Caco-2 (cell line): ENCODE measurements around the gene PIKFYVE. TPM values are rescaled to one million over a fixed set of nuclear protein-coding genes. Genes with fewer than 3 reads are reported as not detected.

Experiments used
- BruUV-seq: library from RNA; stranded (reverse); fragments of 400-500 nt; replicated peaks from 2 replicates; lab custom pipeline; 2021; lab: Mats Ljungman, UMichigan
- CTCF ChIA-PET: fragments of 300-600 bp; sonication (Branson Sonifier 250); formaldehyde crosslinking; loops from one replicate; lab custom pipeline; 2022; ENCODE audit warnings: antibody characterized with exemption; lab: Charles Lee
- POLR2A ChIA-PET: fragments of 300-600 bp; sonication (Branson Sonifier 250); formaldehyde crosslinking; loops from one replicate; lab custom pipeline; 2022; ENCODE audit warnings: antibody characterized with exemption; lab: Charles Lee
- DNase-seq, 2 experiments: peaks; one replicate each; pipeline versions ENCODE4 v3.0.0 to v3.0.0-alpha.2; 2020 to 2022
- H3K27me3 ChIP-seq: replicated peaks from 2 replicates; pipeline ENCODE4 v1.6.0; 2011; ENCODE audit warnings: low read length; ENCODE audit not compliant: control insufficient read depth, insufficient read depth
- H3K36me3 ChIP-seq: 2 replicates; pipeline ENCODE4 v1.5.1; 2011; ENCODE audit warnings: low read length; ENCODE audit not compliant: control insufficient read depth, insufficient read depth
- H3K4me1 ChIP-seq: fragments of 250-450 bp; sonication (Bioruptor Pico); 2 replicates; pipeline ENCODE4 v1.5.1; 2020; ENCODE audit warnings: mild to moderate bottlenecking
- H3K4me3 ChIP-seq: 2 replicates; pipeline ENCODE4 v1.5.1; 2011; ENCODE audit warnings: low read depth, mild to moderate bottlenecking, control low read depth, low read length
- H3K9me3 ChIP-seq: fragments of 250-450 bp; sonication (Bioruptor Pico); 2 replicates; pipeline ENCODE4 v1.5.1; 2020; ENCODE audit warnings: mild to moderate bottlenecking, moderate library complexity
- H3K27ac Mint-ChIP-seq: one replicate; pipeline ENCODE4 v1.8.0; 2022; ENCODE audit warnings: mixed read lengths; ENCODE audit not compliant: unreplicated experiment
- H3K27me3 Mint-ChIP-seq: one replicate; pipeline ENCODE4 v1.8.0; 2022; ENCODE audit warnings: mixed read lengths; ENCODE audit not compliant: insufficient read depth, unreplicated experiment
- H3K36me3 Mint-ChIP-seq: one replicate; pipeline ENCODE4 v1.8.0; 2022; ENCODE audit warnings: mild to moderate bottlenecking, mixed read lengths; ENCODE audit not compliant: insufficient read depth, unreplicated experiment
- H3K4me1 Mint-ChIP-seq: one replicate; pipeline ENCODE4 v1.8.0; 2022; ENCODE audit warnings: low read depth, mixed read lengths; ENCODE audit not compliant: unreplicated experiment
- H3K4me3 Mint-ChIP-seq: one replicate; pipeline ENCODE4 v1.8.0; 2022; ENCODE audit warnings: mild to moderate bottlenecking, moderate library complexity, mixed read lengths; ENCODE audit not compliant: unreplicated experiment
- H3K9me3 Mint-ChIP-seq: one replicate; pipeline ENCODE4 v1.8.0; 2022; ENCODE audit warnings: mixed read lengths; ENCODE audit not compliant: unreplicated experiment
- intact Hi-C: fragments of 100-400 bp; cut with micrococcal nuclease; formaldehyde crosslinking; loops from one replicate; pipeline ENCODE4 v1.10.0; 2022; ENCODE audit not compliant: unreplicated experiment
- total RNA-seq: library from RNA; stranded (reverse); gene quantifications from 2 replicates; pipeline ENCODE4 v1.2.3, GENCODE V29; 2022
- TF ChIP-seq, protein P1 (sequence below), 2 experiments: fragments of 200-600 bp in 1 of 2; IDR thresholded peaks; 1 replicate in 1 of 2; 2 replicates in 1 of 2; pipeline versions ENCODE4 v1.5.1 to v1.8.0; 2011 to 2022; ENCODE audit warnings: antibody characterized with exemption in 1 of 2, control low read depth in 1 of 2, inconsistent platforms in 1 of 2, low read depth in 1 of 2, low read length in 1 of 2, mild to moderate bottlenecking in 1 of 2, moderate library complexity in 1 of 2; ENCODE audit not compliant: insufficient read depth in 1 of 2, severe bottlenecking in 1 of 2, unreplicated experiment in 1 of 2

The PIKFYVE gene
- total RNA-seq, 1 experiment from 2014 or later = 31.2 TPM

DNA sequence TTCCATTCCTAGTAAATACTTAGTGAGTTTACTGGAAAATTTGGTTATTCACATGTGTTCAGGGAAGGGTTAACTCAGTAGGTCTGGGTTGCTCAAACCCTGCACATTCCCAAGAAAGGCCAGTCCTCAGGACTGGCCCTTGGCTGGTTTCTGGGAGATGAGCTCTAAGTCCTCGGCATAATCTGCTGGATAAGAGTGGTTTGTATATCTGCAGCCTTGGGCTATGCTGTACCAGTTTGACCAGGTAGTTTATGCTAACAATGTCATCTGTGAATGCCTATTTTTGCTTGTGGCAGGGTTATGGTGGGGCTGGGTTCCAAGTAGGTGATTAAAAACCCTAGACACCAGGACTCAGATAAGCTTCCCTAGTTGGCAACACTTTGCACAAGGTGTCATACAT is 133.1 kb downstream of the PIKFYVE start:
- Histone ChIP-seq H3K4me3 (no peak overlapping the region), H3K4me1 (no peaks in the 10 kb centered on the region; the same call in 1 of the 2 replicates), H3K36me3 (no peaks in the 10 kb centered on the region), H3K9me3 (peaks cover 10% of the 10 kb centered on the region; the same call in 1 of the 2 replicates), H3K27me3 (no peaks in the 10 kb centered on the region; the same call in 1 of the 2 replicates)
- no peaks in the 10 kb centered on the region for H3K36me3 Mint-ChIP-seq
- no peak for DNase-seq
- intact Hi-C loops = loop anchor here (5.0 kb wide), 3 partner anchors 68 to 1178 kb away; no protein-coding TSS in a partner anchor
- CTCF ChIA-PET = no interaction called here
- peaks cover 7% of the 10 kb centered on the region for H3K27me3 Mint-ChIP-seq
- H3K27ac Mint-ChIP-seq = no peak overlapping the region
- peaks cover 8% of the 10 kb centered on the region for H3K4me1 Mint-ChIP-seq
- BruUV-seq = no TSS peak
- peaks cover 7% of the 10 kb centered on the region for H3K9me3 Mint-ChIP-seq
- POLR2A ChIA-PET = no interaction called here
- H3K4me3 Mint-ChIP-seq = no peak overlapping the region
- TF ChIP-seq, protein P1, sequence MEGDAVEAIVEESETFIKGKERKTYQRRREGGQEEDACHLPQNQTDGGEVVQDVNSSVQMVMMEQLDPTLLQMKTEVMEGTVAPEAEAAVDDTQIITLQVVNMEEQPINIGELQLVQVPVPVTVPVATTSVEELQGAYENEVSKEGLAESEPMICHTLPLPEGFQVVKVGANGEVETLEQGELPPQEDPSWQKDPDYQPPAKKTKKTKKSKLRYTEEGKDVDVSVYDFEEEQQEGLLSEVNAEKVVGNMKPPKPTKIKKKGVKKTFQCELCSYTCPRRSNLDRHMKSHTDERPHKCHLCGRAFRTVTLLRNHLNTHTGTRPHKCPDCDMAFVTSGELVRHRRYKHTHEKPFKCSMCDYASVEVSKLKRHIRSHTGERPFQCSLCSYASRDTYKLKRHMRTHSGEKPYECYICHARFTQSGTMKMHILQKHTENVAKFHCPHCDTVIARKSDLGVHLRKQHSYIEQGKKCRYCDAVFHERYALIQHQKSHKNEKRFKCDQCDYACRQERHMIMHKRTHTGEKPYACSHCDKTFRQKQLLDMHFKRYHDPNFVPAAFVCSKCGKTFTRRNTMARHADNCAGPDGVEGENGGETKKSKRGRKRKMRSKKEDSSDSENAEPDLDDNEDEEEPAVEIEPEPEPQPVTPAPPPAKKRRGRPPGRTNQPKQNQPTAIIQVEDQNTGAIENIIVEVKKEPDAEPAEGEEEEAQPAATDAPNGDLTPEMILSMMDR (IDR thresholded peaks at IDR 0.05; ENCODE audit: insufficient read depth in 1 of 2, low read depth in 1 of 2, low read length in 1 of 2, severe bottlenecking in 1 of 2, unreplicated experiment in 1 of 2) = no peak

DNA sequence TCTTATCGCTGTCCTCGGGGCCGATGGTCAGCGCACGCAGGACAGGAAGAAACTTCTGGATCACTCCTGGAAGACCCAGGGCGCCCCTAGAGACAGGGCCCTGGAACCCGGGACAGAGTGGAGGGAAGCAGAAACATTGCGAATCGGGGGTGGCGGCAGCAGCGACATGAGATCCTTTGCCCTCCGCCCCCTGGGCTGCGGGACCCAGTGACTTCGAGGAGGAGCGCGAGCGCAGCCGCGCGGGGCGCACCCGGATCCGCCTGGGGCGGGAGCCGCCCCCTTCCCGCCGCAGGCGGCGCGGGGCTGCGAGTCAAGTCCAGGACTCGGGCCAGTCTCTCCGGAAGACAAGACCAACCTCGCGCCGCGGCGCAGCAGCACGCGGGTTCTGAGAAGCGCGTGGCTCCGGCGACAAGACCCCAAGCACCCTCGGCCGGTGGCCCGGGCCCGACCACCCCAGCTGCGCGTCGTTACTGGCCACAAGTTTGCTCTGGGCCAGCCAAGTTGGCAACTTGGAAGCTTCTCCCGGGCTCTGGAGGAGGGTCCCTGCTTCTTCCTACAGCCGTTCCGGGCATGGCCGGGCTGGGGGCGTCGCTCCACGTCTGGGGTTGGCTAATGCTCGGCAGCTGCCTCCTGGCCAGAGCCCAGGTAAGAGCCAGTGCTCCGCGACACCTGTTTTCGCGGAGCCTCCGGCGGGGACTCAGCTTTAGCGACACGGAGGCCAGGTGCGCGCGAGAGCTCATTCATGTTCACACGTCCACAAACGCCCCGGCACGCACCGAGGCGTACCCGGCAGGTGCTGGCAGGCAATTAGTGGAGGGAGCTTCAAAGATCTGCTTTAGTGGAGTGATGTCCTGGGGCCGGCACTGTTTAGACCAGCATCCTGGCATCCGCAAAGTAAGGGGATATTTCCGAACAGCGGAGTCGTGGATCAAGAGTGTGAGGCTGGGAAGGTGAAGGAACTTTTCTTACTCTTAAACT is 140.7 kb downstream of the PIKFYVE start, which contains the start of gene PTH2R:
TSS of gene PTH2R (plus strand) at position 319 of the 978 bp plus-strand sequence. CDS start at position 571, 252 bp downstream.
- H3K36me3 ChIP-seq = no peaks in the 10 kb centered on the region
- no peaks in the 10 kb centered on the region for H3K9me3 Mint-ChIP-seq
- H3K27me3 Mint-ChIP-seq = peaks cover 6% of the 10 kb centered on the region
- H3K27ac Mint-ChIP-seq = no peak within 1 kb of the TSS
- CTCF ChIA-PET = interaction anchor here (0.6 to 1.6 kb wide), 3 partner anchors 14 to 1017 kb away, joined by 3 read pairs; partner anchors contain the start of gene MAP2
- H3K4me1 ChIP-seq = no peaks in the 10 kb centered on the region
- H3K27me3 ChIP-seq = no peaks in the 10 kb centered on the region
- BruUV-seq = no TSS peak
- no peak within 1 kb of the TSS for H3K4me3 Mint-ChIP-seq
- no peak for DNase-seq
- no peaks in the 10 kb centered on the region for H3K36me3 Mint-ChIP-seq
- no peaks in the 10 kb centered on the region for H3K4me1 Mint-ChIP-seq
- no peak within 1 kb of the TSS for H3K4me3 ChIP-seq
- intact Hi-C loops = no loop called here
- TF ChIP-seq, protein P1 (IDR thresholded peaks at IDR 0.05; ENCODE audit: insufficient read depth in 1 of 2, low read depth in 1 of 2, low read length in 1 of 2, severe bottlenecking in 1 of 2, unreplicated experiment in 1 of 2) = no peak
- no peaks in the 10 kb centered on the region for H3K9me3 ChIP-seq
- POLR2A ChIA-PET = no interaction called here

DNA sequence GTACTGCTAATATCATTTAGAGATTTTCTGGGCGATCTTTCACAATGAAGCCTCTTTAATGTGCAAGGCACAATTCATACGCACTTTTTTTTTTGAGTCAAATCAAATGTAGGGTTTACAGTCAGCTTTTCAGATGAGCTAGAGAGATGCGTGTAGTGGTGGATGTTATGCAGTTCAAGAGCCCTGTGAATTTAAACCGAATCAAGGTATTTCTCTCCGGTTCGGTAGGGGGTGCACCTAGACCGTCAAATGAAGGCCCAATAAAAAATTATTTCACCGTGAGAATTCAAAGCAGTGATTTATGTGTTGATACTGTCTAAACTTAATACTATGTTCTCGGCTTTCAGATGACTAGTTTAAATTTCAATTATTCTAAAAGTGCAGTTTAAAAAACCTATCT is 141.6 kb downstream of the PIKFYVE start:
- Mint-ChIP-seq H3K4me1 (no peaks in the 10 kb centered on the region), H3K9me3 (no peaks in the 10 kb centered on the region), H3K4me3 (no peak overlapping the region), H3K36me3 (no peaks in the 10 kb centered on the region), H3K27me3 (peaks cover 4% of the 10 kb centered on the region), H3K27ac (no peak overlapping the region)
- TF ChIP-seq, protein P1 (IDR thresholded peaks at IDR 0.05; ENCODE audit: insufficient read depth in 1 of 2, low read depth in 1 of 2, low read length in 1 of 2, severe bottlenecking in 1 of 2, unreplicated experiment in 1 of 2) = peak; percentile 25
- Histone ChIP-seq H3K27me3 (no peaks in the 10 kb centered on the region), H3K9me3 (no peaks in the 10 kb centered on the region), H3K36me3 (no peaks in the 10 kb centered on the region), H3K4me3 (no peak overlapping the region), H3K4me1 (no peaks in the 10 kb centered on the region)
- intact Hi-C loops = loop anchor here (1.0 kb wide), 1 partner anchor 801 kb away; no protein-coding TSS in a partner anchor
- CTCF ChIA-PET = interaction anchor here (0.6 to 1.6 kb wide), 3 partner anchors 15 to 1016 kb away, joined by 3 read pairs; partner anchors contain the start of gene MAP2
- BruUV-seq = no TSS peak
- peak in 1 of 2 experiments; percentile 32 for DNase-seq
- POLR2A ChIA-PET = no interaction called here
